Loucy (cell line): ENCODE results near the gene SMG6.

ENCODE experiments used
- H2AFZ ChIP-seq: fragments of 200-600 bp; sonication (generic); 2 replicates; pipeline ENCODE4 v1.6.0; 2016; ENCODE audit warnings: antibody characterized with exemption, mild to moderate bottlenecking, low read length, moderate library complexity
- H3F3A ChIP-seq: fragments of 200-600 bp; 2 replicates; pipeline ENCODE4 v1.6.0; 2016; ENCODE audit warnings: antibody characterized with exemption, low read depth, mild to moderate bottlenecking
- H3K27me3 ChIP-seq: fragments of 200-600 bp; sonication (generic); 2 replicates; pipeline ENCODE4 v1.6.1; 2014; ENCODE audit warnings: low read length, mild to moderate bottlenecking; ENCODE audit not compliant: insufficient read depth, poor library complexity, severe bottlenecking
- H3K36me3 ChIP-seq: fragments of 200-600 bp; sonication (generic); 2 replicates; pipeline ENCODE4 v1.6.1; 2016; ENCODE audit warnings: low read length; ENCODE audit not compliant: insufficient read depth
- H3K4me1 ChIP-seq: fragments of 200-600 bp; sonication (generic); 2 replicates; pipeline ENCODE4 v1.5.1; 2014; ENCODE audit warnings: low read length, mild to moderate bottlenecking; ENCODE audit not compliant: insufficient read depth, poor library complexity, severe bottlenecking
- H3K4me2 ChIP-seq: fragments of 200-600 bp; sonication (generic); 2 replicates; pipeline ENCODE4 v1.6.0; 2014; ENCODE audit warnings: antibody characterized with exemption, low read length, low read depth, mild to moderate bottlenecking; ENCODE audit not compliant: poor library complexity, severe bottlenecking
- H3K4me3 ChIP-seq: fragments of 200-600 bp; sonication (generic); 2 replicates; pipeline ENCODE4 v1.5.1; 2014; ENCODE audit warnings: low read length, mild to moderate bottlenecking, mixed read lengths; ENCODE audit not compliant: poor library complexity, severe bottlenecking
- H3K79me2 ChIP-seq: fragments of 200-600 bp; sonication (generic); 2 replicates; pipeline ENCODE4 v1.6.1; 2014; ENCODE audit warnings: low read length; ENCODE audit not compliant: insufficient read depth
- H3K9ac ChIP-seq: fragments of 200-600 bp; sonication (generic); 2 replicates; pipeline ENCODE4 v1.6.0; 2014; ENCODE audit warnings: mild to moderate bottlenecking, low read depth, low read length, moderate library complexity; ENCODE audit not compliant: poor library complexity, severe bottlenecking
- H3K9me2 ChIP-seq: fragments of 200-600 bp; sonication (generic); replicated peaks from 2 replicates; pipeline ENCODE4 v1.6.1; 2016; ENCODE audit warnings: low read depth, low read length, mixed read lengths
- H3K9me3 ChIP-seq: fragments of 200-600 bp; sonication (generic); 2 replicates; pipeline ENCODE4 v1.6.1; 2014; ENCODE audit warnings: mild to moderate bottlenecking, antibody characterized with exemption, low read length, low read depth; ENCODE audit not compliant: insufficient read depth
- H4K20me1 ChIP-seq: fragments of 200-600 bp; sonication (generic); 2 replicates; pipeline ENCODE4 v1.6.0; 2014; ENCODE audit warnings: antibody characterized with exemption, low read length, mild to moderate bottlenecking; ENCODE audit not compliant: insufficient read depth, poor library complexity, severe bottlenecking
- EZH2phosphoT487 ChIP-seq: fragments of 200-600 bp; IDR thresholded peaks from 2 replicates; pipeline ENCODE4 v1.6.1; 2018; ENCODE audit warnings: antibody characterized with exemption, mild to moderate bottlenecking, moderate library complexity, borderline replicate concordance
- TF ChIP-seq, protein P1 (sequence below): fragments of 200-600 bp; sonication (generic); conservative IDR thresholded peaks from 2 replicates; pipeline ENCODE4 v1.5.1; 2014; ENCODE audit warnings: mild to moderate bottlenecking, antibody characterized with exemption, low read length

SMG6 gene

DNA sequence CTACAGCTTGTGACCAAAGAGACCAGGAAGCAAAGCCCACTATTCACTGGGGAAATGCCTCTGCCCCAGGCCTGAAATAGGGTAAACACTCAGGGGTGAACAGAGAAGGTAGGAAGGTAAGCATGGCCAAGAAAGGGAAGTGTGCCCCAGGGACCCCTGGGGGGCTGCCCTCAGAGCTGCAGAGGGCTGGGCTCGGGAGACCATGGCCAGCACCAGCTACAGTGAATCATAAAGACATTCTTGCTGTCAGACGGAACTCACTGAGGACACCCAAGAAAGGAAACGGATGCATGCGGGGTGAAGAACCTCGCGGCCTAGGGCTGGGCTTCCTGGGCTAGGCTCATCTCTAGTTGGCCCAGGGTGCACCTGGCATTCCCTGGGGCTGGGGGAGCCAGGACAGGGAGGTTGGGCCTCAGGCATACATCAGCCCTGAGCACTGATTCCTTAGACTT lies 239.0 kb downstream of the SMG6 start:
- no peak overlapping the region for H3K9ac ChIP-seq
- H3F3A ChIP-seq: no peaks in the 10 kb centered on the region
- no peak overlapping the region for H2AFZ ChIP-seq
- H3K79me2 ChIP-seq: no peaks in the 10 kb centered on the region
- TF ChIP-seq, protein P1, sequence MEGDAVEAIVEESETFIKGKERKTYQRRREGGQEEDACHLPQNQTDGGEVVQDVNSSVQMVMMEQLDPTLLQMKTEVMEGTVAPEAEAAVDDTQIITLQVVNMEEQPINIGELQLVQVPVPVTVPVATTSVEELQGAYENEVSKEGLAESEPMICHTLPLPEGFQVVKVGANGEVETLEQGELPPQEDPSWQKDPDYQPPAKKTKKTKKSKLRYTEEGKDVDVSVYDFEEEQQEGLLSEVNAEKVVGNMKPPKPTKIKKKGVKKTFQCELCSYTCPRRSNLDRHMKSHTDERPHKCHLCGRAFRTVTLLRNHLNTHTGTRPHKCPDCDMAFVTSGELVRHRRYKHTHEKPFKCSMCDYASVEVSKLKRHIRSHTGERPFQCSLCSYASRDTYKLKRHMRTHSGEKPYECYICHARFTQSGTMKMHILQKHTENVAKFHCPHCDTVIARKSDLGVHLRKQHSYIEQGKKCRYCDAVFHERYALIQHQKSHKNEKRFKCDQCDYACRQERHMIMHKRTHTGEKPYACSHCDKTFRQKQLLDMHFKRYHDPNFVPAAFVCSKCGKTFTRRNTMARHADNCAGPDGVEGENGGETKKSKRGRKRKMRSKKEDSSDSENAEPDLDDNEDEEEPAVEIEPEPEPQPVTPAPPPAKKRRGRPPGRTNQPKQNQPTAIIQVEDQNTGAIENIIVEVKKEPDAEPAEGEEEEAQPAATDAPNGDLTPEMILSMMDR: no peak
- no peak for TF ChIP-seq EZH2phosphoT487
- H3K27me3 ChIP-seq: no peaks in the 10 kb centered on the region
- no peak overlapping the region for H3K4me2 ChIP-seq
- H3K9me2 ChIP-seq: no peaks in the 10 kb centered on the region
- no peaks in the 10 kb centered on the region for H4K20me1 ChIP-seq
- no peaks in the 10 kb centered on the region for H3K9me3 ChIP-seq
- H3K4me1 ChIP-seq: no peaks in the 10 kb centered on the region
- no peak overlapping the region for H3K4me3 ChIP-seq
- peaks cover 91% of the 10 kb centered on the region; the same call in 1 of the 2 replicates for H3K36me3 ChIP-seq

DNA sequence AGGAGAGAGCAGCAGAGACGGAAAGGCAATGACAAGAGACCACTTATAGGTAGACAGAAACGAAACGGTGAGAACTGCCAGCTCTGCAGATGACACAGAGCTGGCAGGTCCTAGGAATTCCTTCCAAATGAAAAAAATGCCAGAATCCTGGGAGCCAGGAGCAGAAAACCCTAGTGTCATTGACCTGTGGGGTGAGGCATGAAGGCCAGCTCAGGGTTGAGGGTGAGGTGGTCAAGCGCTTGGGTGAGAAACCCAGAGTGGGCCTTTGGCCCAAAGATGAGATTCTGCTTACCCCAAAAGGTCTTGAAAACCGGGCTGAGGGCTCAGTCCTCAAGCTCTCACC lies 239.5 kb downstream of the SMG6 start:
- Histone ChIP-seq H3K9me2 (no peaks in the 10 kb centered on the region), H3K4me2 (no peak overlapping the region), H3K9ac (no peak overlapping the region), H3K4me3 (no peak overlapping the region), H3F3A (no peaks in the 10 kb centered on the region), H3K4me1 (no peaks in the 10 kb centered on the region), H3K9me3 (no peaks in the 10 kb centered on the region), H4K20me1 (no peaks in the 10 kb centered on the region), H3K79me2 (no peaks in the 10 kb centered on the region), H3K36me3 (peaks cover 89% of the 10 kb centered on the region; the same call in 1 of the 2 replicates), H2AFZ (no peak overlapping the region), H3K27me3 (no peaks in the 10 kb centered on the region)
- no peak for TF ChIP-seq EZH2phosphoT487
- TF ChIP-seq, protein P1: no peak

DNA sequence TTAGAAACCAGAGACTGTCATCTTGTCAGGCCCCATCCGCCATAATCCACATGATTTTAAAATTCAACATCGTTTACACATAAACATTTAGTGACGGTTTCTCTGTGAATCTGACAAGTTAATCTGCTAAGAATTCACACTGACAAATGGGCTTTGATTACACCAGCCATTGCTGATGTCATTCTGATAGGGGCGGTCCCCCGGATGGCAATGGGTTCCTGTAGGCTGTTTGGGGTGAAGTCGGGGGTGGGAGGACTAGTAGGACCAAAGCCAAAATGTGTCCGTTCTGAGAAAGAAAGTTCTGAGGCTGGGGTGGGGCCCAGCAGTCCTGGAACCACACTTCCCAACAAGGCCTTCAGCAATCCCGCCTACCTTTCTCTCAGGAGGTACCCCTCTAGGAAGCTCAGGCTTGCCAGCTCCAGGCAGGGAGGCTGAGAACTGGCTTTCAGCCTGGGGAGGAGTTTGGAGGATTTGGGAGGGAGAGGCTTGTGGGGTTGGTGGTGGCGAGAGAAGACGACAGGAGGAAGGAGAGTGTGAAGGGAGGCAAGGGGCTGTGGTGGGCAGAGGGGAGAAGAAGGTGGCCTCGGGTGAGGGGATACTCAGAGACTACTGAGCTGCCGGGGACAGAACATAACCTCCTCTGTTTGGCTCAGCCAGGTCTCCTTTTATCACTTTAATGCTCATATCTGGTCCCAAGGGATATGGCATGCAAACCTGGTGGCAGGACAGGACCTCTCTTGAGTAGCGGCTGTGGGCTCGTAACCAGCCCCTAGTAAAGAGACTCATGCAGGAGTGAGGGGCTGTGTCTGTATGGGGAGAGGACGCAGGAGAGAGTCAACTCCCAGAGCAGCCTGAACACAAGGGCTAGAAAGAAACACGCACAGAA lies 240.1 kb downstream of the SMG6 start:
- TF ChIP-seq EZH2phosphoT487: no peak
- TF ChIP-seq, protein P1: no peak
- Histone ChIP-seq H2AFZ (no peak overlapping the region), H3K9me3 (no peaks in the 10 kb centered on the region), H3K4me2 (no peak overlapping the region), H4K20me1 (no peaks in the 10 kb centered on the region), H3K4me3 (no peak overlapping the region), H3K79me2 (no peaks in the 10 kb centered on the region), H3K36me3 (peaks cover 83% of the 10 kb centered on the region; the same call in 1 of the 2 replicates), H3F3A (no peaks in the 10 kb centered on the region), H3K27me3 (no peaks in the 10 kb centered on the region), H3K4me1 (no peaks in the 10 kb centered on the region), H3K9me2 (no peaks in the 10 kb centered on the region), H3K9ac (no peak overlapping the region)
